Type B pancreatic cell (in vitro differentiated cells): Measurements from ENCODE around the gene DOCK1. TPM values are rescaled to one million over a fixed set of nuclear protein-coding genes. Genes with fewer than 3 reads are reported as not detected.

ENCODE experiments used
- DNase-seq: peaks from one replicate; pipeline ENCODE4 v3.0.0; 2021; ENCODE audit warnings: mixed read lengths; ENCODE audit not compliant: unreplicated experiment; ENCODE audit errors: extremely low spot score
- H3K27ac Mint-ChIP-seq: 2 replicates; pipeline ENCODE4 v1.8.0; 2021; ENCODE audit warnings: mild to moderate bottlenecking, mixed read lengths
- H3K27me3 Mint-ChIP-seq: 2 replicates; pipeline ENCODE4 v1.8.0; 2021; ENCODE audit warnings: mixed read lengths
- H3K36me3 Mint-ChIP-seq: 2 replicates; pipeline ENCODE4 v1.8.0; 2021; ENCODE audit warnings: mixed read lengths
- H3K4me1 Mint-ChIP-seq: one replicate; pipeline ENCODE4 v1.8.0; 2021; ENCODE audit warnings: mixed read lengths; ENCODE audit not compliant: unreplicated experiment
- H3K4me3 Mint-ChIP-seq: 2 replicates; pipeline ENCODE4 v1.8.0; 2021; ENCODE audit warnings: mild to moderate bottlenecking, mixed read lengths
- H3K9me3 Mint-ChIP-seq: 2 replicates; pipeline ENCODE4 v1.8.0; 2021; ENCODE audit warnings: mixed read lengths
- CTCF ChIP-seq: fragments of 200-600 bp; sonication (generic); conservative IDR thresholded peaks from 2 replicates; pipeline ENCODE4 v1.5.0; 2021; ENCODE audit warnings: antibody characterized with exemption, mild to moderate bottlenecking
- total RNA-seq: library from RNA; stranded (reverse); gene quantifications from 2 replicates; pipeline ENCODE4 v1.2.1, GENCODE V29; 2021; ENCODE audit warnings: low replicate concordance

DOCK1 gene
- total RNA-seq, 1 donor from 2014 or later: 67.4 TPM

DNA sequence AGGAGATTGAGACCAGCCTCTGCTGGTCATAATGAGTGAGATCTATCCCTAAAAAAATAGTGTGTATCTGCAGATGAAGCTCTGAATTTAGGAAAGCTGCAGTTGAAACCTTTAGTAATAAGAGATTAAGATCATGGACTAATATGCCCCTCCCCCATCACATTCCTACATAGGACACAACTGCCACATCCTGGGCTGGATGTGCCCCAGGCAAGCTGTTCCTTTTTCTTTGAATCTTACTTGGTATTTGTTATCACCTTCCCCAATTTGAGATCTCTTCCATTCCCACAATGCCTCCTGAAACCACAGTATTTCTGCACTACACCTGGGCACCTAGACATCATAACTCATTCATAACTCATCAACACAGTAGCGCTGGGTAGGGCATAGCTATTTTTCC lies 74.1 kb downstream of the DOCK1 start:
- no peak overlapping the region for H3K27ac Mint-ChIP-seq
- peaks cover 59% of the 10 kb centered on the region for H3K36me3 Mint-ChIP-seq
- H3K27me3 Mint-ChIP-seq: no peaks in the 10 kb centered on the region
- peaks cover 15% of the 10 kb centered on the region for H3K4me1 Mint-ChIP-seq
- no peak for DNase-seq
- H3K4me3 Mint-ChIP-seq: no peak overlapping the region
- no peak for TF ChIP-seq CTCF
- no peaks in the 10 kb centered on the region for H3K9me3 Mint-ChIP-seq

- no peak overlapping the region for H3K27ac Mint-ChIP-seq
- no peak overlapping the region for H3K4me3 Mint-ChIP-seq
- no peak for TF ChIP-seq CTCF
- no peaks in the 10 kb centered on the region for H3K4me1 Mint-ChIP-seq
- no peaks in the 10 kb centered on the region for H3K9me3 Mint-ChIP-seq
- no peak for DNase-seq
- H3K36me3 Mint-ChIP-seq: peaks cover 45% of the 10 kb centered on the region
- no peaks in the 10 kb centered on the region for H3K27me3 Mint-ChIP-seq
These were observed 88.0 kb downstream of the DOCK1 start for GRCh38 chr10:126993208-126993607.

- H3K4me1 Mint-ChIP-seq: no peaks in the 10 kb centered on the region
- no peak overlapping the region for H3K27ac Mint-ChIP-seq
- no peaks in the 10 kb centered on the region for H3K27me3 Mint-ChIP-seq
- DNase-seq: no peak
- no peak for TF ChIP-seq CTCF
- peaks cover 59% of the 10 kb centered on the region for H3K36me3 Mint-ChIP-seq
- no peak overlapping the region for H3K4me3 Mint-ChIP-seq
- no peaks in the 10 kb centered on the region for H3K9me3 Mint-ChIP-seq
These were observed 92.8 kb downstream of the DOCK1 start for GRCh38 chr10:126997801-126998590.

DNA sequence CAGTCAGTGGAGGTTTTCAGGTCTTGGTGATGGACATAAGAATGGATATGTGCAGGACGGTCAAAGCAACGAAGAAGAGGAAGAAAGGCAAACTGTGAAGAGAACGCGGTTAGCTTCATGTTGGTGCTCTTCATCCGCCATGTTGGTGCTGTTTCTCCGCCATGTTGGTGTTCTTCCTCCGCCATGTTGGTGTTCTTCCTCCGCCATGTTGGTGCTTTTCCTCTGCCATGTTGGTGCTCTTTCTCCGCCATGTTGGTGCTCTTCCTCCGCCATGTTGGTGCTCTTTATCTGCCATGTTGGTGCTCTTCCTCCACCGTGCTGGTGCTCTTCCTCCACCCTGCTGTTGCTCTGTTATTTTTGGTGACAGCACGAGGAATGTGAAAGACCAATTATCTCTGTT lies 95.4 kb downstream of the DOCK1 start:
- no peaks in the 10 kb centered on the region for H3K27me3 Mint-ChIP-seq
- no peaks in the 10 kb centered on the region for H3K4me1 Mint-ChIP-seq
- no peak overlapping the region for H3K4me3 Mint-ChIP-seq
- peaks cover 54% of the 10 kb centered on the region for H3K36me3 Mint-ChIP-seq
- H3K27ac Mint-ChIP-seq: no peak overlapping the region
- TF ChIP-seq CTCF: no peak
- no peak for DNase-seq
- no peaks in the 10 kb centered on the region for H3K9me3 Mint-ChIP-seq

DNA sequence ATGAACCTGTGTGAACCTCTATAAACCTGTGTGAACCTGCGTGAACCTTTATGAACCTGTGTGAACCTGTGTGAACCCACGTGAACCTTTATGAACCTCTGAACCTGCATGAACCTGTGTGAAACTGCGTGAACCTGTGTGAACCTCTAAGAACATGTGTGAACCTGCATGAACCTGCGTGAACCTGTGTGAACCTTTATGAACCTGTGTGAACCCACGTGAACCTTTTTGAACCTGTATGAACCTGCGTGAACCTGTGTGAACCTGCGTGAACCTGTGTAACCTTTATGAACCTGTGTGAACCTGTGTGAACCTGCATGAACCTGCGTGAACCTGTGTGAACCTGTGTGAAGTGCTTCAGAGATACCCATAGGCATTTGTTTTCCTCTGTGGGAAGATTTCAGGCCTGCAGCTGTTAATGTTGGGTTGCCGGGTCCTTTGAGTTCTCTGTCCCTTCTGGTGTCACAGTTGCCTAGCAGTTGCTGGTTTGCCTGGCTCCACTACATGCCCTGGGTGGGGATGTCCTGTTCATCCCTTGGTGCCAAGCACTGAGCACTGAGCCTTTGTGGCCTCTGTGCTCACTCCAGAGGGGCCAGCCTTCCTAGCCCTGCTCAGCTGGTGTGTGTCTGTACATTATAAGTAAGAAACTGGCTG lies 97.9 kb downstream of the DOCK1 start:
- H3K9me3 Mint-ChIP-seq: no peaks in the 10 kb centered on the region
- H3K4me1 Mint-ChIP-seq: no peaks in the 10 kb centered on the region
- DNase-seq: no peak
- no peak overlapping the region for H3K27ac Mint-ChIP-seq
- no peak for TF ChIP-seq CTCF
- H3K27me3 Mint-ChIP-seq: no peaks in the 10 kb centered on the region
- H3K4me3 Mint-ChIP-seq: no peak overlapping the region
- H3K36me3 Mint-ChIP-seq: peaks cover 40% of the 10 kb centered on the region
